PFSK-1 (cell line): Measurements from ENCODE around the gene BMP4.

ENCODE experiments used
- POLR2AphosphoS5 ChIP-seq: IDR thresholded peaks from 2 replicates; pipeline ENCODE4 v1.6.1; 2012; ENCODE audit warnings: low read depth, mild to moderate bottlenecking, control low read depth, low read length, moderate library complexity
- SIN3A ChIP-seq: IDR thresholded peaks from 2 replicates; pipeline ENCODE4 v1.6.1; 2012; ENCODE audit warnings: mild to moderate bottlenecking, low read length, moderate library complexity, borderline replicate concordance; ENCODE audit not compliant: insufficient read depth

- TF ChIP-seq POLR2AphosphoS5 (no peak), SIN3A (no peak)
Measured at GRCh38 chr14:53938136-53938837, 18.3 kb downstream of the BMP4 start.
